OCI-LY1 (cell line): ENCODE data around the gene UPP2.

Experiments used
- CTCF ChIP-seq: fragments of 200-600 bp; sonication (generic), shearing (Covaris generic); IDR thresholded peaks from 2 replicates; pipeline ENCODE4 v1.5.1; 2017; ENCODE audit warnings: mild to moderate bottlenecking, antibody characterized with exemption, low read length, moderate library complexity, mixed read lengths
- EZH2 ChIP-seq: fragments of 200-600 bp; sonication (generic), shearing (Covaris generic); IDR thresholded peaks from 2 replicates; pipeline ENCODE4 v1.8.0; 2017; ENCODE audit warnings: borderline replicate concordance, mixed run types, mild to moderate bottlenecking, antibody characterized with exemption, low read length, moderate library complexity, mixed read lengths

DNA sequence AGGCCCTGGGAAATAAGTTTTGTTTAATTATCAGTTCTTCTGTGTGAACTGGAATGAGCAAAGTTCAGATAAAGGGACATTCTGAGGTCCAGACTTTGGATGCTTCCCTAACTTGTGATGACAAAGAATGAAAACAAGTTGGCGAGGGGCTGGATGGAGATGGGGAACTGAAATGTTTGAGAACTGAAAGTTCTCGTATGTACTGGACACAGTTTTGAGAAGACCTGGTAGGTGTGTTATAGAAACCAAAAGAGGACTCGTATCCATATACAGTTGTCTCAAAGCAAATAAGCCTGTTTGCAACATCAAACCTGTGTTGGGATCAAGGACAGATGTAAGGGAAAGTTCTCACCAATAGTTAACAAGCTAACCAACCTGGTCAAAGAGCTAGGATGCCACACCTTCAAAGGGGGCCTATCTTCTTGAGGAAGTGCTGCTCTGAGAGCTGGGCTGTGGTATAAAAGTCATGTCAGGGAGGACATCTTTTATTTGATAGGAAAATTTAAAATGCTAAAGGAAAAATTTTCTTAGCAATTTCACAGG is at the start of gene UPP2:
- no peak for TF ChIP-seq EZH2
- no peak for TF ChIP-seq CTCF
